ENCODE results near the gene RELN. TPM values are rescaled to one million over a fixed set of nuclear protein-coding genes. Genes with fewer than 3 reads are reported as not detected.

The RELN gene
- total and polyA plus RNA-seq, 9 of the 15 experiments (the other 6 are each of a cell fraction or from before 2014, with no cell fraction given) = 12.9 to 43.2 (median 18.1) TPM

DNA sequence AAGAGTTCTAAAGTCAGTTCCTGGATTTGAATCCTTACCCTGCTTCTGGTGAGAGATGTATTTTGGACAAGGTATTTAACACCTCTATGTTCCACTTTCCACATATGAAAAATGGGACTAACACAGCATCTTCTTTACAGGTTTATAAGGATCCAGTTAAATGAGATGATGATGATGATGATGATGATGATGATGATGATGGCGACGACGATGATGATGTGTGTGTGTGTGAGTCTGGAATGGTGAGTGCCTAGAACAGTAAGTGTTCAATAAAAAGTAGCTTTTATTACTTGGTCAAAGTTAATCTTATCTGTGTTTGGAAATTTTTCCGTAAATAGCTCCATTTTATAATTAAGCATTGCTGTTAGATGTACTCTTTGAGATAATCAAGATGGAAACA is 295.2 kb downstream of the RELN start (continued):
- TF ChIP-seq, protein P1, sequence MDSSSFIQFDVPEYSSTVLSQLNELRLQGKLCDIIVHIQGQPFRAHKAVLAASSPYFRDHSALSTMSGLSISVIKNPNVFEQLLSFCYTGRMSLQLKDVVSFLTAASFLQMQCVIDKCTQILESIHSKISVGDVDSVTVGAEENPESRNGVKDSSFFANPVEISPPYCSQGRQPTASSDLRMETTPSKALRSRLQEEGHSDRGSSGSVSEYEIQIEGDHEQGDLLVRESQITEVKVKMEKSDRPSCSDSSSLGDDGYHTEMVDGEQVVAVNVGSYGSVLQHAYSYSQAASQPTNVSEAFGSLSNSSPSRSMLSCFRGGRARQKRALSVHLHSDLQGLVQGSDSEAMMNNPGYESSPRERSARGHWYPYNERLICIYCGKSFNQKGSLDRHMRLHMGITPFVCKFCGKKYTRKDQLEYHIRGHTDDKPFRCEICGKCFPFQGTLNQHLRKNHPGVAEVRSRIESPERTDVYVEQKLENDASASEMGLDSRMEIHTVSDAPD (CRISPR knock-in tag; IDR thresholded peaks at IDR 0.05) = no peak
- TF ChIP-seq GATAD2A (IDR thresholded peaks at IDR 0.05) (no peak), EP400 (IDR thresholded peaks at IDR 0.05) (no peak), NFXL1 (CRISPR knock-in tag; IDR thresholded peaks at IDR 0.05) (no peak), RNF2 (IDR thresholded peaks at IDR 0.05) (no peak)
- TF ChIP-seq, protein P2, sequence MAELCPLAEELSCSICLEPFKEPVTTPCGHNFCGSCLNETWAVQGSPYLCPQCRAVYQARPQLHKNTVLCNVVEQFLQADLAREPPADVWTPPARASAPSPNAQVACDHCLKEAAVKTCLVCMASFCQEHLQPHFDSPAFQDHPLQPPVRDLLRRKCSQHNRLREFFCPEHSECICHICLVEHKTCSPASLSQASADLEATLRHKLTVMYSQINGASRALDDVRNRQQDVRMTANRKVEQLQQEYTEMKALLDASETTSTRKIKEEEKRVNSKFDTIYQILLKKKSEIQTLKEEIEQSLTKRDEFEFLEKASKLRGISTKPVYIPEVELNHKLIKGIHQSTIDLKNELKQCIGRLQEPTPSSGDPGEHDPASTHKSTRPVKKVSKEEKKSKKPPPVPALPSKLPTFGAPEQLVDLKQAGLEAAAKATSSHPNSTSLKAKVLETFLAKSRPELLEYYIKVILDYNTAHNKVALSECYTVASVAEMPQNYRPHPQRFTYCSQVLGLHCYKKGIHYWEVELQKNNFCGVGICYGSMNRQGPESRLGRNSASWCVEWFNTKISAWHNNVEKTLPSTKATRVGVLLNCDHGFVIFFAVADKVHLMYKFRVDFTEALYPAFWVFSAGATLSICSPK (IDR thresholded peaks at IDR 0.05; ENCODE audit: borderline replicate concordance) = no peak

DNA sequence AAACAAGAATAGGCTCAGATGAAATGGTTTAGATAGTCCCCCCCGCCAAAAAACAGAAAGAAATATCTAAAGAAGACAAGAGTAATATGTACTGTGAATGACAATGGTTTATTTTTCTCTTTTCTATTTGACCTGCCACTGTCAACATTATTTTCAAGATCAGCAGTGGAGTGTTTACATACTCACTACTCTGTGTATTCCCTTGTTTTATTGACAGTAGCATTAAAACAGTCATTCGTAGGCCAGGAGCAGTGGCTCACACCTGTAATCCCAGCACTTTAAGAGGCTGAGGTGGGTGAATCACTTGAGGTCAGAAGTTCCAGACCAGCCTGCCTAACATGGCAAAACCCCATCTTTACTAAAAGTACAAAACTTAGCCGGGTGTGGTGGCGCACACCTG is 298.2 kb downstream of the RELN start:
- peaks cover 10% of the 10 kb centered on the region for H3K36me3 ChIP-seq (ENCODE audit: control insufficient read depth, insufficient read depth, low read length)
- no peak overlapping the region for H3K27ac ChIP-seq (ENCODE audit: extremely low read depth, low read depth, low read length)
- no peak overlapping the region for H3K4me2 ChIP-seq (ENCODE audit: insufficient read depth, low read length)
- DNase-seq (ENCODE audit: extremely low read depth in 1 of 4, low spot score in 3 of 4) (no peak), FAIRE-seq (no peak), ATAC-seq (no peak)
- H3K27me3 ChIP-seq (ENCODE audit: control insufficient read depth in 2 of 2, insufficient read depth in 2 of 2, low read length in 2 of 2) = no peaks in the 10 kb centered on the region
- POLR2A ChIA-PET = interaction anchor here (1.0 kb wide), 1 partner anchor 11 kb away, joined by 4 read pairs; no protein-coding TSS in a partner anchor
- CTCF ChIA-PET (ENCODE audit: low intra/inter-chr PET ratio) = no interaction called here
- H3K9me1 ChIP-seq (ENCODE audit: control insufficient read depth, insufficient read depth, low read length) = no peaks in the 10 kb centered on the region
- intact Hi-C loops (cut with micrococcal nuclease) (no loop called here), in situ Hi-C loops (cut with MboI) (no loop called here)
- TF ChIP-seq FOXP1 (CRISPR knock-in tag; IDR thresholded peaks at IDR 0.05) = no peak
- TF ChIP-seq, protein P3, sequence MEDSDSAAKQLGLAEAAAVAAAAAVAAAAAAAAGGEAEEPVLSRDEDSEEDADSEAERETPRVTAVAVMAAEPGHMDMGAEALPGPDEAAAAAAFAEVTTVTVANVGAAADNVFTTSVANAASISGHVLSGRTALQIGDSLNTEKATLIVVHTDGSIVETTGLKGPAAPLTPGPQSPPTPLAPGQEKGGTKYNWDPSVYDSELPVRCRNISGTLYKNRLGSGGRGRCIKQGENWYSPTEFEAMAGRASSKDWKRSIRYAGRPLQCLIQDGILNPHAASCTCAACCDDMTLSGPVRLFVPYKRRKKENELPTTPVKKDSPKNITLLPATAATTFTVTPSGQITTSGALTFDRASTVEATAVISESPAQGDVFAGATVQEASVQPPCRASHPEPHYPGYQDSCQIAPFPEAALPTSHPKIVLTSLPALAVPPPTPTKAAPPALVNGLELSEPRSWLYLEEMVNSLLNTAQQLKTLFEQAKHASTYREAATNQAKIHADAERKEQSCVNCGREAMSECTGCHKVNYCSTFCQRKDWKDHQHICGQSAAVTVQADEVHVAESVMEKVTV (CRISPR knock-in tag; IDR thresholded peaks at IDR 0.05) = no peak
- no peak for TF ChIP-seq NFATC3 (IDR thresholded peaks at IDR 0.05)
- no peak for TF ChIP-seq PHF8 (IDR thresholded peaks at IDR 0.05; ENCODE audit: borderline replicate concordance, low read length)
- no peak for TF ChIP-seq MAZ (CRISPR knock-in tag; conservative IDR thresholded peaks at IDR 0.05 in 1 of 2, IDR thresholded peaks at IDR 0.05 in 1 of 2)
- TF ChIP-seq RFX7 (CRISPR knock-in tag; IDR thresholded peaks at IDR 0.05) = no peak
- no peak for TF ChIP-seq FOXJ2 (tag; IDR thresholded peaks at IDR 0.05)
- TF ChIP-seq YBX1 (IDR thresholded peaks at IDR 0.05) = no peak
- no peak for TF ChIP-seq TAF1 (IDR thresholded peaks at IDR 0.05; ENCODE audit: control insufficient read depth, extremely low read depth, insufficient read depth, low read length, severe bottlenecking)
- no peaks in the 10 kb centered on the region for H3K79me2 ChIP-seq (ENCODE audit: control insufficient read depth, insufficient read depth, low read length)
- no peaks in the 10 kb centered on the region for H4K20me1 ChIP-seq (replicated peaks; ENCODE audit: control insufficient read depth, insufficient read depth, low read length)
- no peaks in the 10 kb centered on the region for H3K4me1 ChIP-seq (replicated peaks in 1 of 2; ENCODE audit: control insufficient read depth in 2 of 2, insufficient read depth in 2 of 2, low read length in 2 of 2)
- H3K9me3 ChIP-seq (replicated peaks; ENCODE audit: control insufficient read depth, insufficient read depth, low read depth, low read length) = no peaks in the 10 kb centered on the region
- no peak overlapping the region for H3K4me3 ChIP-seq
- no peak overlapping the region for H3K9ac ChIP-seq (ENCODE audit: insufficient read depth in 1 of 2, low read depth in 2 of 2, low read length in 2 of 2)
- no TSS peak for BruUV-seq (replicated peaks)
- H2AFZ ChIP-seq (ENCODE audit: low read depth, low read length) = no peak overlapping the region
- 72% methylated on average over 4 of the region's 4 CpGs for WGBS (ENCODE audit: insufficient coverage, low coverage, missing lambda C conversion rate)
